HG03064 (cell line): ENCODE data around the gene TRAF3.
"Not testable (repeated sequence)": the region's sequence is repeated elsewhere in the genome, so short reads cannot be mapped to it uniquely, and the experiment has no call there.

Experiments used
- ATAC-seq: cut with Tn5 transposase; IDR thresholded peaks from one replicate; pipeline ENCODE4 v1.9.1; 2021; ENCODE audit warnings: low read depth; ENCODE audit not compliant: unreplicated experiment

TRAF3 gene

GRCh38 chr14:102825307-102826095 is 48.3 kb downstream of the TRAF3 start:
- no peak for ATAC-seq

- ATAC-seq = no peak
Observed at GRCh38 chr14:102826161-102826560, 48.9 kb downstream of the TRAF3 start.

- no peak for ATAC-seq
Observed at GRCh38 chr14:102826751-102827675, 49.8 kb downstream of the TRAF3 start.

GRCh38 chr14:102827716-102828115 is 50.5 kb downstream of the TRAF3 start:
- ATAC-seq = no peak

- ATAC-seq = no peak
Observed at GRCh38 chr14:102828151-102828550, 50.9 kb downstream of the TRAF3 start.

- no peak for ATAC-seq
Observed at GRCh38 chr14:102829016-102829548, 51.8 kb downstream of the TRAF3 start.

- no peak for ATAC-seq
Observed at GRCh38 chr14:102830474-102831045, 53.3 kb downstream of the TRAF3 start.

- ATAC-seq = no peak
Observed at GRCh38 chr14:102831163-102831804, 54.0 kb downstream of the TRAF3 start.

GRCh38 chr14:102833341-102833740 is 56.1 kb downstream of the TRAF3 start:
- no peak for ATAC-seq

- ATAC-seq = no peak
Observed at GRCh38 chr14:102833991-102834390, 56.7 kb downstream of the TRAF3 start.

GRCh38 chr14:102835959-102836358 is 58.7 kb downstream of the TRAF3 start:
- no peak for ATAC-seq

GRCh38 chr14:102837120-102837519 is 59.9 kb downstream of the TRAF3 start:
- ATAC-seq = not testable (repeated sequence)

GRCh38 chr14:102838501-102838900 is 61.3 kb downstream of the TRAF3 start:
- no peak for ATAC-seq

- ATAC-seq = no peak
Observed at GRCh38 chr14:102840115-102840514, 62.9 kb downstream of the TRAF3 start.

GRCh38 chr14:102840771-102841528 is 63.7 kb downstream of the TRAF3 start:
- no peak for ATAC-seq

- ATAC-seq = no peak
Observed at GRCh38 chr14:102848830-102849525, 71.7 kb downstream of the TRAF3 start.

GRCh38 chr14:102849526-102850379 is 72.5 kb downstream of the TRAF3 start:
- ATAC-seq = no peak

GRCh38 chr14:102853648-102854047 is 76.4 kb downstream of the TRAF3 start:
- no peak for ATAC-seq
